ENCODE results near the gene ARSG. TPM values are rescaled to one million over a fixed set of nuclear protein-coding genes. Genes with fewer than 3 reads are reported as not detected.

The ARSG gene
- polyA plus RNA-seq, 3 donors = 15.5 to 19.3 (median 19.2) TPM

GRCh38 chr17:68290268-68290954, 884 bp upstream of the ARSG start:
- Histone ChIP-seq H4K20me1 (ENCODE audit: insufficient read depth, low read length) (peaks cover 8% of the 10 kb centered on the region), H3K4me1 (ENCODE audit: control insufficient read depth in 1 of 2, insufficient read depth in 2 of 2, low read length in 2 of 2) (peaks cover 64 to 73% of the 10 kb centered on the region in 2 donors), H3K9ac (ENCODE audit: insufficient read depth, low read length, poor library complexity, severe bottlenecking) (peak overlapping the region; percentile 100), H3K79me2 (ENCODE audit: insufficient read depth, low read length) (peaks cover 67% of the 10 kb centered on the region), H3K27ac (ENCODE audit: low read depth in 1 of 2, low read length in 2 of 2) (peak overlapping the region; percentile 97 to 100), H2AFZ (ENCODE audit: insufficient read depth, low read depth, low read length, poor library complexity, severe bottlenecking) (no peak overlapping the region), H3K4me2 (replicated peaks; ENCODE audit: extremely low read depth, low read length, poor library complexity, severe bottlenecking) (peak overlapping the region; percentile 79), H3K4me3 (replicated peaks in 1 of 3; ENCODE audit: low read depth in 2 of 3, low read length in 3 of 3) (peak overlapping the region; percentile 82 to 97 (median 87)), H3K9me3 (replicated peaks in 1 of 2; ENCODE audit: control insufficient read depth in 1 of 2, insufficient read depth in 1 of 2, low read length in 2 of 2) (no peaks in the 10 kb centered on the region), H3K27me3 (ENCODE audit: control insufficient read depth in 2 of 2, insufficient read depth in 2 of 2, low read length in 2 of 2) (no peaks in the 10 kb centered on the region), H3K36me3 (replicated peaks in 1 of 2; ENCODE audit: control insufficient read depth in 1 of 2, insufficient read depth in 2 of 2, low read length in 2 of 2) (peaks cover 9 to 16% of the 10 kb centered on the region in 2 donors)
- Mint-ChIP-seq H3K9me3 (peaks cover 0 to 2% (median 0%) of the 10 kb centered on the region in 7 donors), H3K4me3 (peak overlapping the region; percentile 97 to 99), H3K27ac (peak overlapping the region; percentile 96 to 100 (median 99)), H3K4me1 (peaks cover 58% of the 10 kb centered on the region), H3K36me3 (peaks cover 25 to 39% of the 10 kb centered on the region in 2 donors), H3K27me3 (ENCODE audit: low read depth in 3 of 3) (peaks cover 0 to 2% (median 2%) of the 10 kb centered on the region in 3 donors)
- intact Hi-C loops (cut with micrococcal nuclease) = loop anchor here (2.0 to 5.0 kb wide), 2 partner anchors 22 to 43 kb away; partner anchors contain the start of gene AMZ2 (in 1 of the 2)
- DNase-seq = peak; percentile 53 to 68 (median 66)
- no peak for TF ChIP-seq CTCF (IDR thresholded peaks at IDR 0.05)
- under 1% methylated on average over 48 of the region's 50 CpGs for WGBS (ENCODE audit: insufficient coverage)

GRCh38 chr17:68291836-68292688, 767 bp downstream of the ARSG start:
- no peaks in the 10 kb centered on the region for H3K36me3 ChIP-seq (replicated peaks in 1 of 2; ENCODE audit: control insufficient read depth in 1 of 2, insufficient read depth in 2 of 2, low read length in 2 of 2)
- peak overlapping the region; percentile 79 for H3K4me2 ChIP-seq (replicated peaks; ENCODE audit: extremely low read depth, low read length, poor library complexity, severe bottlenecking)
- H3K9me3 ChIP-seq (replicated peaks in 1 of 2; ENCODE audit: control insufficient read depth in 1 of 2, insufficient read depth in 1 of 2, low read length in 2 of 2) = no peaks in the 10 kb centered on the region
- peak overlapping the region; percentile 96 to 97 for H3K27ac ChIP-seq (ENCODE audit: low read depth in 1 of 2, low read length in 2 of 2)
- DNase-seq = peak; percentile 96 to 99 (median 99)
- H3K4me1 ChIP-seq (ENCODE audit: control insufficient read depth in 1 of 2, insufficient read depth in 2 of 2, low read length in 2 of 2) = peaks cover 76 to 82% of the 10 kb centered on the region in 2 donors
- H3K9ac ChIP-seq (ENCODE audit: insufficient read depth, low read length, poor library complexity, severe bottlenecking) = peak overlapping the region; percentile 100
- peaks cover 51% of the 10 kb centered on the region for H3K79me2 ChIP-seq (ENCODE audit: insufficient read depth, low read length)
- H3K4me3 Mint-ChIP-seq = peak overlapping the region; percentile 77 to 87
- H3K27me3 ChIP-seq (ENCODE audit: control insufficient read depth in 2 of 2, insufficient read depth in 2 of 2, low read length in 2 of 2) = no peaks in the 10 kb centered on the region
- WGBS (ENCODE audit: insufficient coverage) = under 1% methylated on average over 67 of the region's 76 CpGs
- H3K4me1 Mint-ChIP-seq = peaks cover 66% of the 10 kb centered on the region
- H3K9me3 Mint-ChIP-seq = peaks cover 0 to 2% (median 0%) of the 10 kb centered on the region in 7 donors
- intact Hi-C loops (cut with micrococcal nuclease) = loop anchor here (1.0 to 5.0 kb wide), 3 partner anchors 21 to 57 kb away; partner anchors contain the start of gene AMZ2 (in 1 of the 2)
- TF ChIP-seq CTCF (IDR thresholded peaks at IDR 0.05) = no peak
- H3K27me3 Mint-ChIP-seq (ENCODE audit: low read depth in 3 of 3) = peaks cover 0 to 2% (median 2%) of the 10 kb centered on the region in 3 donors
- H3K4me3 ChIP-seq (replicated peaks in 1 of 3; ENCODE audit: low read depth in 2 of 3, low read length in 3 of 3) = peak overlapping the region; percentile 55 to 97 (median 87)
- H3K36me3 Mint-ChIP-seq = peaks cover 17 to 23% of the 10 kb centered on the region in 2 donors
- peak overlapping the region; percentile 91 to 97 (median 96) for H3K27ac Mint-ChIP-seq
- no peaks in the 10 kb centered on the region for H4K20me1 ChIP-seq (ENCODE audit: insufficient read depth, low read length)
- H2AFZ ChIP-seq (ENCODE audit: insufficient read depth, low read depth, low read length, poor library complexity, severe bottlenecking) = peak overlapping the region; percentile 55
